H1 (cell line): Measurements from ENCODE around the gene ACTN2.

ENCODE experiments used
- CTCF ChIP-seq, 3 experiments: IDR thresholded peaks; 1 replicate in 2 of 3; 2 replicates in 1 of 3; pipeline versions ENCODE4 v1.5.1 to v1.6.1; 2011; ENCODE audit warnings: low read length in 3 of 3, mild to moderate bottlenecking in 3 of 3, inconsistent platforms in 2 of 3, low read depth in 1 of 3, moderate library complexity in 1 of 3; ENCODE audit not compliant: insufficient read depth in 1 of 3; ENCODE audit errors: control extremely low read depth in 1 of 3
- EGR1 ChIP-seq: IDR thresholded peaks from 2 replicates; pipeline ENCODE4 v1.6.1; 2011; ENCODE audit warnings: low read depth, low read length, borderline replicate concordance
- EP300 ChIP-seq, 2 experiments: IDR thresholded peaks; 1 replicate in 1 of 2; 2 replicates in 1 of 2; pipeline ENCODE4 v1.6.1; 2011 to 2012; ENCODE audit warnings: low read depth in 2 of 2, low read length in 2 of 2, mild to moderate bottlenecking in 2 of 2, borderline replicate concordance in 1 of 2, inconsistent platforms in 1 of 2, moderate library complexity in 1 of 2
- EZH2 ChIP-seq: fragments of 200-600 bp; sonication (generic); IDR thresholded peaks from 2 replicates; pipeline ENCODE4 v1.7.1; 2012; ENCODE audit warnings: low read depth, mild to moderate bottlenecking, moderate library complexity, low read length, inconsistent platforms; ENCODE audit not compliant: severe bottlenecking
- KDM1A ChIP-seq: fragments of 200-600, 300-600 bp; sonication (generic); IDR thresholded peaks from 2 replicates; pipeline ENCODE4 v1.7.1; 2016; ENCODE audit warnings: mild to moderate bottlenecking, low read length, borderline replicate concordance
- POLR2A ChIP-seq, 2 experiments: IDR thresholded peaks; 1 replicate in 1 of 2; 2 replicates in 1 of 2; pipeline ENCODE4 v1.6.1; 2011; ENCODE audit warnings: low read depth in 2 of 2, low read length in 2 of 2, mild to moderate bottlenecking in 2 of 2; ENCODE audit errors: control extremely low read depth in 1 of 2
- POLR2AphosphoS5 ChIP-seq: IDR thresholded peaks from 2 replicates; pipeline ENCODE4 v1.6.1; 2011; ENCODE audit warnings: low read depth, low read length
- RAD21 ChIP-seq, 2 experiments: IDR thresholded peaks in 1 of 2; conservative IDR thresholded peaks in 1 of 2; 2 replicates each; pipeline ENCODE4 v1.6.1; 2011; ENCODE audit warnings: low read depth in 2 of 2, low read length in 2 of 2, improper control_type of control experiment in 1 of 2, inconsistent platforms in 1 of 2, mild to moderate bottlenecking in 1 of 2, moderate library complexity in 1 of 2
- TAF1 ChIP-seq: IDR thresholded peaks from 2 replicates; pipeline ENCODE4 v1.6.1; 2011; ENCODE audit warnings: mild to moderate bottlenecking, low read depth, low read length
- TCF12 ChIP-seq: IDR thresholded peaks from 2 replicates; pipeline ENCODE4 v1.6.1; 2011; ENCODE audit warnings: low read depth, mild to moderate bottlenecking, low read length
- TF ChIP-seq, protein P1 (sequence below): IDR thresholded peaks from 2 replicates; pipeline ENCODE4 v1.6.1; 2012; ENCODE audit warnings: inconsistent platforms
- TF ChIP-seq, protein P2 (sequence below): IDR thresholded peaks from 2 replicates; pipeline ENCODE4 v1.6.1; 2011; ENCODE audit warnings: low read depth, mild to moderate bottlenecking, low read length; ENCODE audit not compliant: insufficient read depth

DNA sequence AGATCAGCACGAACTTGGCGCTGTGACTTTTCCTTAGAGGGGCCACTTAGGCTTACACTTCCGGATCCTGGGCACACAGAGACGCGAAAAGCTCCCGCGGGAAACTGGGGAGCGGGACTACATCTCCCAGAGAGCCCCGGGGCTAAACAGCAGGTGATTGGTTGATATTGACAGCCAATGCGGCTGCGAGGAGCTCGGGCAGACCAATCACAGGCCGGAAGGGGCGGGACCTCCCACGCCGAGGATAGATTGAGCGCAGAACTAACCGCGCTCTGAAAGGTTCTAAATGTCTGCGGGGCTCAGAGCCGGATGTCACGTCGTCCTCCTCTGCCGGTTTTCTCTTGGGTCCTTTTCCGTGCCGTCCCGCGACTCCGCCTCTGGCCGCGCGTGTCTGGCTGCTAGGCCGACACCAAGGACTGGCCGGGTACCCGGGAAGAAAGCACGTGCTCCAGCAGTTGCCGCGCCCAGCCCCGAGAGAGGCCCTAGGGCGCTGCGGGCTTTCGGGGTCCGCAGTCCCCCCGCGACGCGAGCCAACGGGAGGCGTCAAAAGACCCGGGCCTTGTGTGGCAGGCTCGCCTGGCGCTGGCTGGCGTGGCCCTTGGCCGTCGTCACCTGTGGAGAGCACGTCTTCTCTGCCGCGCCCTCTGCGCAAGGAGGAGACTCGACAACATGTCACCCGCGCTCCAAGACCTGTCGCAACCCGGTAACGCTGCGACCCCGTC, 108.9 kb downstream of the ACTN2 start, which contains the start of gene MTR:
- peak in 1 of 2 experiments; percentile 91; a peak in 2 of 3 replicates for TF ChIP-seq POLR2A (IDR thresholded peaks at IDR 0.05; ENCODE audit: control extremely low read depth in 1 of 2, low read depth in 2 of 2, low read length in 2 of 2)
- peak; percentile 92 for TF ChIP-seq TAF1
- no peak for TF ChIP-seq CTCF (IDR thresholded peaks at IDR 0.05; ENCODE audit: control extremely low read depth in 1 of 3, insufficient read depth in 1 of 3, low read depth in 1 of 3, low read length in 3 of 3)
- TF ChIP-seq, protein P1, sequence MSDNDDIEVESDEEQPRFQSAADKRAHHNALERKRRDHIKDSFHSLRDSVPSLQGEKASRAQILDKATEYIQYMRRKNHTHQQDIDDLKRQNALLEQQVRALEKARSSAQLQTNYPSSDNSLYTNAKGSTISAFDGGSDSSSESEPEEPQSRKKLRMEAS = peak; percentile 91
- TF ChIP-seq EP300 (IDR thresholded peaks at IDR 0.05; ENCODE audit: borderline replicate concordance in 1 of 2, low read depth in 2 of 2, low read length in 2 of 2) = no peak
- TF ChIP-seq POLR2AphosphoS5 = peak; percentile 70; the same call in 1 of the 2 replicates
- TF ChIP-seq TCF12 = no peak
- TF ChIP-seq, protein P2, sequence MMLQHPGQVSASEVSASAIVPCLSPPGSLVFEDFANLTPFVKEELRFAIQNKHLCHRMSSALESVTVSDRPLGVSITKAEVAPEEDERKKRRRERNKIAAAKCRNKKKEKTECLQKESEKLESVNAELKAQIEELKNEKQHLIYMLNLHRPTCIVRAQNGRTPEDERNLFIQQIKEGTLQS = no peak
- no peak for TF ChIP-seq EGR1
- TF ChIP-seq RAD21 (IDR thresholded peaks at IDR 0.05 in 1 of 2, conservative IDR thresholded peaks at IDR 0.05 in 1 of 2; ENCODE audit: low read depth in 2 of 2, low read length in 2 of 2) = no peak
- TF ChIP-seq EZH2 = no peak
- TF ChIP-seq KDM1A = no peak
